Testis (tissue), 2 donors: ENCODE measurements around the gene SLIT3.

Experiments
- CTCF ChIP-seq, 3 experiments: fragments of 450-650 bp in 2 of 3; fragments of 200-600 bp in 1 of 3; sonication (generic) in 1 of 3; IDR thresholded peaks; one replicate each; pipeline ENCODE4 v1.5.1; 2016 to 2019; ENCODE audit warnings: antibody characterized with exemption in 3 of 3, mild to moderate bottlenecking in 2 of 3, moderate library complexity in 1 of 3
- POLR2A ChIP-seq: fragments of 450-650 bp; IDR thresholded peaks from one replicate; pipeline ENCODE4 v1.6.1; 2017; ENCODE audit warnings: antibody characterized with exemption, mild to moderate bottlenecking, moderate library complexity

GRCh38 chr5:169344629-169345028 is 43.7 kb upstream of the SLIT3 start:
- no peak for TF ChIP-seq POLR2A
- no peak for TF ChIP-seq CTCF (IDR thresholded peaks at IDR 0.05)
